Measurements from ENCODE around the gene OSBPL6.

DNA sequence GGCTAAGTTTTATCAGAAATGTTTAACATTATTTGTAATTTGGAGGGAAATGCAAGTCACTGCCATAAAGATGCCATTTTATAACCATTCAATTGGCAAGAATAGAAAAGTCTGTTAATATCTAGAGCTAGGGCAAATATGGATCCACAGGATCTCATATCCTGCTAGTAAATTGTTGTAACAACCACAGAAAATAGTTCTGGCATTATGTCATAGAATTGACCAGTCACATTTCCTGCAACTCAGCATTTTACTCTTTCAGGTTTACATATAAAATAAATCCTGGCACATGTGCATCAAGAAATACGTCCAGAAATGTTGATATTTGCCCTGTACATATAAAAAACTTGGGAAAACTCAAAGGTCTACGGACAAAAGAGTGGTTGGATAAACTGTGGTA is 32.9 kb downstream of the OSBPL6 start:
- TF ChIP-seq, protein P1, sequence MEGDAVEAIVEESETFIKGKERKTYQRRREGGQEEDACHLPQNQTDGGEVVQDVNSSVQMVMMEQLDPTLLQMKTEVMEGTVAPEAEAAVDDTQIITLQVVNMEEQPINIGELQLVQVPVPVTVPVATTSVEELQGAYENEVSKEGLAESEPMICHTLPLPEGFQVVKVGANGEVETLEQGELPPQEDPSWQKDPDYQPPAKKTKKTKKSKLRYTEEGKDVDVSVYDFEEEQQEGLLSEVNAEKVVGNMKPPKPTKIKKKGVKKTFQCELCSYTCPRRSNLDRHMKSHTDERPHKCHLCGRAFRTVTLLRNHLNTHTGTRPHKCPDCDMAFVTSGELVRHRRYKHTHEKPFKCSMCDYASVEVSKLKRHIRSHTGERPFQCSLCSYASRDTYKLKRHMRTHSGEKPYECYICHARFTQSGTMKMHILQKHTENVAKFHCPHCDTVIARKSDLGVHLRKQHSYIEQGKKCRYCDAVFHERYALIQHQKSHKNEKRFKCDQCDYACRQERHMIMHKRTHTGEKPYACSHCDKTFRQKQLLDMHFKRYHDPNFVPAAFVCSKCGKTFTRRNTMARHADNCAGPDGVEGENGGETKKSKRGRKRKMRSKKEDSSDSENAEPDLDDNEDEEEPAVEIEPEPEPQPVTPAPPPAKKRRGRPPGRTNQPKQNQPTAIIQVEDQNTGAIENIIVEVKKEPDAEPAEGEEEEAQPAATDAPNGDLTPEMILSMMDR (IDR thresholded peaks at IDR 0.05) = no peak
- no peak for TF ChIP-seq ZFX (IDR thresholded peaks at IDR 0.05; ENCODE audit: borderline replicate concordance)

All from 22Rv1 (cell line).